Cerebellar nuclear complex (tissue), 1 donor: ENCODE measurements around the gene INO80B.

Experiments used
- DNase-seq, 2 experiments: peaks; one replicate each; lab custom pipeline; 2025; lab: John Stamatoyannopoulos, UW

Gene INO80B

GRCh38 chr2:74502147-74502719, 47.3 kb downstream of the INO80B start:
- no peak for DNase-seq

GRCh38 chr2:74502720-74503505, 48.0 kb downstream of the INO80B start:
- no peak for DNase-seq

DNA sequence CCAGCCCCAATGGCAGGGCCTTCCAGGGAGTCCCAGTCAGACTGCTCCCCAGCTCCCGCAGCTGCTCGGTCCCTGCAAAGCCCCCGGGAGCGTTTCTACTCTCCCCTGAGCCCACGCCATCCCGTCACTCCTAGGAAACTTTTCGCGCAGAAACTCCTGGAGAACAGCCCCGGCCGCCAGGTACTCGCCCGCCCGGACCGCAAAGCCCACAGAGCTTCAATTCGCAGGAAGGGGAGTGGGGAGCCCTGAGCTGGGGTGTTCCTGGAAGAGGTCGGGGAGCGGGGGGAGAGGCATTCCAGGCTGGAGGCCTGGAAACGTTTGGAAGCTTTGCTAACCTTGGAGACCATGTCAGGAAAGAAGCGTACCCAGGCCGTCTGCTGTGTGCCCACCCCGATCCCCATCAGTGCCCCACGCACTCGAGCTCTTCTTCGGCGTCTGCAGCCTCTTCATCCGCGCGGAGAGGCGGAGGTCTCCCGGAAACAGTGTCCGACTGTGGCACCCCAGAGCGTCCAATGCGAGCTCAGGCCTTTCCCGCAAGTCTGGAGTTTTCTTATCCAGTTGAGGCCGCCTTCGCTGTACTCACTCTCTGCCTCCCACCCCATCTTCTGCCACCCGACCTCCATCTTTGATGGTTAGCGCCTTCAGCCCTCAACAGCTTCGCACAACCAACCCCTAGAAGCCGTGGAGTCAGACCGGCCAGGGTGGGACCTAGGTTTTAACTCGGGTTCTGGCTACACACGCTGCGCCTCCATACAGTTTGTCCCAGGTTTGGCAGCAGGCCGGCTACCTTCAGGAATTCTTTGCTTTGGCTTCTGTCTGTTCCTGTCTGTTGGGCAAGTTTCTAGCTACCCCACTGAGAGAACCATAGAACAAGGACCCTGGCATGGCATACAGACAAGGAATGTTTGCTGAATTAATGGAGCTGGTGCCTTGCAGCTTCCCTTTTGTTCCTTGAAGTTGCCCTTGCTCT, 48.9 kb downstream of the INO80B start:
- no peak for DNase-seq

- DNase-seq = no peak
Observed at GRCh38 chr2:74504591-74504990, 49.7 kb downstream of the INO80B start.

DNA sequence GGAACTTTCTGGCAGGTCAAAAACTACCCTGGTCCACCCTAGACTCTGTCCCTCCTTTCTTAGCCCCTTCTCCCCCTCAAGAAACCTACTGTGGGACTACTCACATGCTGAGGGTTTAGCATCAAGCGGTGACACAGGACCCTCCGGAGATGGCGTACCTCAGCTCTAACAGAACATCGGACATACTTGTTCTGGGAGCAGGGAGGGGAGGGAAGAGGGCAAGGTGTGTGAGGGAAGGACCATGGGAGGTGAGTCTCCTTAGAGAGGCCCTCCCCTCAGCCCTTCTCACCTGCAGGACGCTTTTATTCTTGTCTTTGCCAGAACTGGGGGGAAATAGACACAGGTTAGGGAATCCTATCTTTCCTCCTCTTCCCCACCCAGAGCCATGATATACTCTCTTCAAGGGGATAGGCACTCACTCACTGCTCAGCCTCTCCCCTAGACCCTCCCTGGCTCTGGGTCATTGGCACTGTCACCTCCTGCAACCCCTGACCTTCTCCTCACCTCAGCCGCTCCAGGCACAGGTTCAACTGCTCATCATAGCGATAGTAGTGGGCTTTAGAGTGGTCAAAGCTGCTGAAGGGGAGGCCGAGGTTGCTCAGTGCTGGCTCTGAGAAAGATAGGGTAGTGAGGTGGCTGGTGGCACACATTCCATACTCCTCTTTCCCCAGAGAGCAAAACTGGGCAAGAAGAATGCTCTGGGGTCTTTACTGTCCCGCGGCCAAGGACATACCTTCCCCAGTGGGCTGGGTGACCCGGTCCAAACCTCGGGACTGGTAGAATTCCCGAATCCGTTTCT, 50.8 kb downstream of the INO80B start:
- no peak for DNase-seq

DNA sequence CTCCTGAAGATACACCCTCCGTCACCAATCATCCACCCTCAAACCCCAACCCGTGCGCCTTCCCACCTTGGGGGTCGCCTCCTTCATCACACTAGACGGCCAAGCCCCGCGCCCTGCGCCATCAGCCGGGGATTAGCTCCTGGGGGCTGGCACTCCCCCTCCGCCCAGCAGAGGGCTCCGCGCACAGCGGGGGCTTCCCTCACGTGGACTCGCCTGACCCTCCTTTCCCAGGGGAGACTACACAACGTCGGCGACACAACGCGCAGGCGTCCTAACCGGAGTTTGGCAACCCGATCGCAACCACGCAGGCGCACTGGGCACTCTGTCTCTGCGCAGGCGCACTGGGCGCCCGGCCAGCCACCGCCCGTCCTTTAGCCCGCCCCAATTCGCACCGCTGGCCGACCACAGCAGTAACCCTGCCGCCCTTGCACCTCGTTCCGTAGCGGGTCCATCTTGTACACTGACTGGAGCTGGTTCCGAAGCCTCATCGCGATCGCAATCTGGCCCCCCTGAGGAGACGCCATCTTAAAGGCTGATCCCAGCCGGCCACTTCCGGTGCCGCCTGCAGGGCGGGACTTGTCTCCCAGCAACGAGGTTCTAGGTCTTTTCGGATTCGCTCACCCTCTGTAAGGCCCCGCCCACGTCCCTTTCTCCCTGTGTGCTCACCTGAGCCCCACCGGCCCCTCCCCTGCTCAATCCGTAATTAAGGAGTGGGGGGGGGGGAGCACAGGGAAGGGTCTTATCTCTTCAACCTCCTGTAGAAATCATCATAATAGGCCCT, 52.4 kb downstream of the INO80B start, which contains the start of gene PCGF1:
PCGF1 (minus strand) TSS at position 551 of the 781 bp plus-strand sequence; CDS start at position 524, 27 bp downstream.
- peak; percentile 82 to 95 for DNase-seq
